VCaP (cell line): ENCODE results near the gene MS4A18.
"Not testable (repeated sequence)": the region's sequence is repeated elsewhere in the genome, so short reads cannot be mapped to it uniquely, and the experiment has no call there.

ENCODE experiments used
- H3K27ac ChIP-seq: fragments of 450-650 bp; 2 replicates; pipeline ENCODE4 v1.5.1; 2017
- TF ChIP-seq, protein P1 (sequence below): fragments of 450-650 bp; conservative IDR thresholded peaks from 2 replicates; pipeline ENCODE4 v1.5.1; 2017; ENCODE audit warnings: mild to moderate bottlenecking, moderate library complexity

MS4A18 gene

DNA sequence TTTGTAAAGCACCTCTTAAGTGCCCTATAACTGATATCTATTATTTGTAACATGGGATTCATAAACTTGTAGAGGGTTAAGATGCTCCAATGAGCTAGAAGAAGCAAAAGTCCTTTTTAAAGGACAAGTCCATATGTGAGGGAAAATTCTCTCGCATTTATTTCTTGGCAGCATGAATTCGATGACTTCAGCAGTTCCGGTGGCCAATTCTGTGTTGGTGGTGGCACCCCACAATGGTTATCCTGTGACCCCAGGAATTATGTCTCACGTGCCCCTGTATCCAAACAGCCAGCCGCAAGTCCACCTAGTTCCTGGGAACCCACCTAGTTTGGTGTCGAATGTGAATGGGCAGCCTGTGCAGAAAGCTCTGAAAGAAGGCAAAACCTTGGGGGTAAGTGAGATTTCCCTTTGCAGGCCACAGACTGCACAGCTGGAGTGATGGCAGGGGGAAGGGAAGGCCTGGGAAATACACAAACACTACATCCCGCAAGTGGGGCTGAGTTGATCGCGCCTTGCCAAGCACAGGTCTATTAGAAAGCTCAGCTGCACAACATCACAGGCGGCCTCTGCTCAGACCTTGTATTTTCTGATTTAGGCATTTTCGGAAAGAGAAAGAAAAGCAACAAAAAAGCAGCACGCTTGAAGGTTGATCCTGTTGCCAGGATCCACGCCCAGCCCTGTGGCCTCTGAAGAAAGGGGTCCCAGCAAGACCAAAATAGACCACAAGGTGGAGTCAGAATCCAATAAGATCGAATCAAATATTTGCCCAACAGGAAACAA lies 23.6 kb upstream of the MS4A18 start:
- TF ChIP-seq, protein P1, sequence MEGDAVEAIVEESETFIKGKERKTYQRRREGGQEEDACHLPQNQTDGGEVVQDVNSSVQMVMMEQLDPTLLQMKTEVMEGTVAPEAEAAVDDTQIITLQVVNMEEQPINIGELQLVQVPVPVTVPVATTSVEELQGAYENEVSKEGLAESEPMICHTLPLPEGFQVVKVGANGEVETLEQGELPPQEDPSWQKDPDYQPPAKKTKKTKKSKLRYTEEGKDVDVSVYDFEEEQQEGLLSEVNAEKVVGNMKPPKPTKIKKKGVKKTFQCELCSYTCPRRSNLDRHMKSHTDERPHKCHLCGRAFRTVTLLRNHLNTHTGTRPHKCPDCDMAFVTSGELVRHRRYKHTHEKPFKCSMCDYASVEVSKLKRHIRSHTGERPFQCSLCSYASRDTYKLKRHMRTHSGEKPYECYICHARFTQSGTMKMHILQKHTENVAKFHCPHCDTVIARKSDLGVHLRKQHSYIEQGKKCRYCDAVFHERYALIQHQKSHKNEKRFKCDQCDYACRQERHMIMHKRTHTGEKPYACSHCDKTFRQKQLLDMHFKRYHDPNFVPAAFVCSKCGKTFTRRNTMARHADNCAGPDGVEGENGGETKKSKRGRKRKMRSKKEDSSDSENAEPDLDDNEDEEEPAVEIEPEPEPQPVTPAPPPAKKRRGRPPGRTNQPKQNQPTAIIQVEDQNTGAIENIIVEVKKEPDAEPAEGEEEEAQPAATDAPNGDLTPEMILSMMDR = peak; percentile 81
- peak overlapping the region; percentile 81 for H3K27ac ChIP-seq

DNA sequence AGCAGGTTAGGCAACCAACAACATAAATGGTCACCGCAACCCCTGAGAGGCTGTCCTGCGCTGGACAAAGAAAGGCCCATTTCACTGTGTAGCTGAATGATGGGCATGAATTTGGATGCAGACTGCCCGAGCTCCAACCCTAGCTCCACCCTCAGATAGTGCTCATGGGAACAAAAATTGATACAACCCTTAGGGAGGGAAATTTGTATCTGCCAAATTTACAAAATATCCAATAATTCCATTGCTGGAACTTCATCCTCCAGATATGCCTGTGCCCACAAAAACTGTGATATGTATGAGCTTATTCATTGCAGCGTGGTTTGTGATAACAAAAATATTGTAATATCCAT lies 23.1 kb upstream of the MS4A18 start:
- H3K27ac ChIP-seq = peak overlapping the region; percentile 81
- TF ChIP-seq, protein P1 = peak; percentile 54

DNA sequence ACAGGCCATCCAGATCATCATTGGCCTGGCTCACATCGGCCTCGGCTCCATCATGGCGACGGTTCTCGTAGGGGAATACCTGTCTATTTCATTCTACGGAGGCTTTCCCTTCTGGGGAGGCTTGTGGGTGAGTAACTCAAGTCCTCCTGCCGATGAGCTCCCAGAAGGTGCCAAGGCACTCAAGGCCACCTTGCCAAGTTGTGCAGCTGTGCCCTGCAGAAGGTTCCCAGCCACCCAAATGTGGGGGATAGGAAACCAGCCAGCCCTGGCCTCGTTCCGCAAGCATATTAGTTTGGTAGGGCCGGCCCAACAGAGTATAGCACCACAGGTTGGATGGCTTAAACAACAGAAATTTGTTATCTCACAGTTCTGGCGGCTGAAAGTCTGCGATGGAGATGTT lies 21.1 kb upstream of the MS4A18 start:
- TF ChIP-seq, protein P1 = no peak
- no peak overlapping the region for H3K27ac ChIP-seq

- TF ChIP-seq, protein P1 = no peak
- H3K27ac ChIP-seq = no peak overlapping the region
These were observed 18.6 kb upstream of the MS4A18 start for GRCh38 chr11:60705895-60706294.

DNA sequence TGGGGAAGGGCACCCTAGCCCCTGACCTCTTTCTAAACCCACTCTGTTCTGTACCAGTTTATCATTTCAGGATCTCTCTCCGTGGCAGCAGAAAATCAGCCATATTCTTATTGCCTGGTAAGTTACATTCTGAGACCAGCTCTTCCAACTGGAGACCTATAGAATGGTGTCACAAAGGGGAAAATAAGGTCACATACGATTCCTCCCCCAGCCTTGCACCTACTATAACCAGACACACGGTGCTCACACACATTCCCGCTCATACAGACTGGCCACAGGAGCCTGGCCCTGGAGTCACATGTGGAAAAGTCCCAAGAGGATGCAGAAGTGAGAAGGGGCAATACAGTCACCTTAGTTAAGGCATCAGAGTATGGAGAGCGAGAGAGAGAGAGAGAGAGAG lies 17.6 kb upstream of the MS4A18 start:
- TF ChIP-seq, protein P1 = no peak
- no peak overlapping the region for H3K27ac ChIP-seq

GRCh38 chr11:60710482-60710881 lies 14.0 kb upstream of the MS4A18 start:
- TF ChIP-seq, protein P1 = peak; percentile 62
- no peak overlapping the region for H3K27ac ChIP-seq

- TF ChIP-seq, protein P1 = no peak
- no peak overlapping the region for H3K27ac ChIP-seq
These were observed 13.2 kb upstream of the MS4A18 start for GRCh38 chr11:60711276-60711675.

GRCh38 chr11:60713423-60713822 lies 11.1 kb upstream of the MS4A18 start:
- H3K27ac ChIP-seq = not testable (repeated sequence)
